Right lobe of liver (tissue), 6 donors: ENCODE results near the gene ITGB8. TPM values are rescaled to one million over a fixed set of nuclear protein-coding genes. Genes with fewer than 3 reads are reported as not detected.

Source experiments
- ATAC-seq, 4 donors: fragments of 200-7000 bp; cut with Tn5 transposase; one replicate each; pipeline ENCODE4 v1.9.1; 2020; ENCODE audit warnings: mild to moderate bottlenecking in 4 of 4, moderate library complexity in 4 of 4
- DNase-seq, 3 donors: peaks; one replicate each; pipeline ENCODE4 v3.0.0-alpha.2; 2020
- H3K27ac ChIP-seq, 3 donors: fragments of 200-600 bp; one replicate each; pipeline ENCODE4 v1.8.0; 2022
- H3K27me3 ChIP-seq, 2 donors: fragments of 200-600 bp; one replicate each; pipeline ENCODE4 v1.8.0; 2022
- H3K36me3 ChIP-seq, 4 donors: fragments of 200-600 bp; sonication (generic) in 1 of 4; one replicate each; pipeline versions ENCODE4 v1.5.1 to v1.8.0; 2017 to 2022; ENCODE audit warnings: control low read depth in 1 of 4
- H3K4me1 ChIP-seq, 4 donors: fragments of 200-600 bp; sonication (generic) in 1 of 4; one replicate each; pipeline versions ENCODE4 v1.5.1 to v1.8.0; 2017 to 2022; ENCODE audit warnings: control low read depth in 1 of 4
- H3K4me3 ChIP-seq, 3 donors: fragments of 200-600 bp; one replicate each; pipeline ENCODE4 v1.8.0; 2022
- H3K9me3 ChIP-seq, 4 donors: fragments of 200-600 bp; sonication (generic) in 1 of 4; one replicate each; pipeline versions ENCODE4 v1.5.1 to v1.8.0; 2017 to 2022; ENCODE audit warnings: control low read depth in 1 of 4
- POLR2A ChIP-seq: fragments of 450-650 bp; IDR thresholded peaks from one replicate; pipeline ENCODE4 v1.6.1; 2017; ENCODE audit warnings: antibody characterized with exemption, mild to moderate bottlenecking
- WGBS: methylation state at CpG from one replicate; pipeline ENCODE4 v1.1.6; 2018; ENCODE audit warnings: low coverage, low lambda C conversion rate; ENCODE audit not compliant: insufficient coverage; ENCODE audit errors: missing lambda C conversion rate; 5-methylcytosine and 5-hydroxymethylcytosine counted together
- intact Hi-C, 2 donors: fragments of 100-400 bp; cut with DNase I; formaldehyde crosslinking; loops; one replicate each; pipeline versions ENCODE4 v1.11.2 to v1.14.1; 2022
- total RNA-seq, 6 experiments: library from RNA; depleted of rRNA in 2 of 6; stranded (reverse); fragments of >200 nt in 2 of 6; fragmentation: NEBNext Ultra II Directional in 3 of 6; extraction: Animal tissue kit (Norgen Biotek cat#: 25700) in 3 of 6; gene quantifications; one replicate each; pipeline versions ENCODE4 v1.1.0 to v1.2.4, GENCODE V29; 2016 to 2023
- TF ChIP-seq, protein P1 (sequence below), 4 donors: fragments of 200-600 bp in 3 of 4; fragments of 450-650 bp in 1 of 4; IDR thresholded peaks; one replicate each; pipeline versions ENCODE4 v1.5.1 to v1.8.0; 2016 to 2022; ENCODE audit warnings: antibody characterized with exemption in 4 of 4, mild to moderate bottlenecking in 2 of 4
- donor health status: DM: no; HTN: yes; CAD: no.
- donor health status: DM: no; HTN: no; CAD: no.
- donor health status: DM: no; HTN: no; CAD: no.
- donor health status: DM: no; HTN: yes; CAD: no.
- donor health status: DM: no; HTN: yes; CAD: no.

ITGB8 gene
- total RNA-seq, 6 experiments from 2014 or later, result 0.43 to 0.70 (median 0.56) TPM

GRCh38 chr7:20424500-20424899, 93.8 kb downstream of the ITGB8 start:
- intact Hi-C loops, result no loop called here
- TF ChIP-seq POLR2A, result no peak
- TF ChIP-seq, protein P1, sequence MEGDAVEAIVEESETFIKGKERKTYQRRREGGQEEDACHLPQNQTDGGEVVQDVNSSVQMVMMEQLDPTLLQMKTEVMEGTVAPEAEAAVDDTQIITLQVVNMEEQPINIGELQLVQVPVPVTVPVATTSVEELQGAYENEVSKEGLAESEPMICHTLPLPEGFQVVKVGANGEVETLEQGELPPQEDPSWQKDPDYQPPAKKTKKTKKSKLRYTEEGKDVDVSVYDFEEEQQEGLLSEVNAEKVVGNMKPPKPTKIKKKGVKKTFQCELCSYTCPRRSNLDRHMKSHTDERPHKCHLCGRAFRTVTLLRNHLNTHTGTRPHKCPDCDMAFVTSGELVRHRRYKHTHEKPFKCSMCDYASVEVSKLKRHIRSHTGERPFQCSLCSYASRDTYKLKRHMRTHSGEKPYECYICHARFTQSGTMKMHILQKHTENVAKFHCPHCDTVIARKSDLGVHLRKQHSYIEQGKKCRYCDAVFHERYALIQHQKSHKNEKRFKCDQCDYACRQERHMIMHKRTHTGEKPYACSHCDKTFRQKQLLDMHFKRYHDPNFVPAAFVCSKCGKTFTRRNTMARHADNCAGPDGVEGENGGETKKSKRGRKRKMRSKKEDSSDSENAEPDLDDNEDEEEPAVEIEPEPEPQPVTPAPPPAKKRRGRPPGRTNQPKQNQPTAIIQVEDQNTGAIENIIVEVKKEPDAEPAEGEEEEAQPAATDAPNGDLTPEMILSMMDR (IDR thresholded peaks at IDR 0.05), result no peak
- H3K4me1 ChIP-seq, result no peaks in the 10 kb centered on the region

GRCh38 chr7:20430664-20431063, 100.0 kb downstream of the ITGB8 start:
- TF ChIP-seq POLR2A, result no peak
- TF ChIP-seq, protein P1 (IDR thresholded peaks at IDR 0.05), result no peak
- 37% methylated on average over 3 of the region's 3 CpGs for WGBS
- no peak overlapping the region for H3K4me3 ChIP-seq
- intact Hi-C loops, result no loop called here
- no peaks in the 10 kb centered on the region for H3K9me3 ChIP-seq
- no peak for DNase-seq
- no peaks in the 10 kb centered on the region for H3K36me3 ChIP-seq
- no peaks in the 10 kb centered on the region for H3K27me3 ChIP-seq
- no peak overlapping the region for H3K27ac ChIP-seq
- ATAC-seq, result no peak
- H3K4me1 ChIP-seq, result no peaks in the 10 kb centered on the region

More at GRCh38 chr7:20424500-20424899, 93.8 kb downstream of the ITGB8 start:
- no peaks in the 10 kb centered on the region for H3K9me3 ChIP-seq
- H3K36me3 ChIP-seq, result no peaks in the 10 kb centered on the region
- no peak for ATAC-seq
- no peak overlapping the region for H3K4me3 ChIP-seq
- no peak for DNase-seq
- H3K27ac ChIP-seq, result no peak overlapping the region
- WGBS, result 61% methylated on average over 6 of the region's 6 CpGs
- H3K27me3 ChIP-seq, result no peaks in the 10 kb centered on the region

- 12% methylated on average over 2 of the region's 2 CpGs for WGBS
- no peak overlapping the region for H3K4me3 ChIP-seq
- no peaks in the 10 kb centered on the region for H3K9me3 ChIP-seq
- H3K4me1 ChIP-seq, result no peaks in the 10 kb centered on the region
- TF ChIP-seq, protein P1 (IDR thresholded peaks at IDR 0.05), result no peak
- TF ChIP-seq POLR2A, result no peak
- no peak overlapping the region for H3K27ac ChIP-seq
- no peak for DNase-seq
- no peaks in the 10 kb centered on the region for H3K36me3 ChIP-seq
- intact Hi-C loops, result no loop called here
- no peak for ATAC-seq
- no peaks in the 10 kb centered on the region for H3K27me3 ChIP-seq
These were observed 100.4 kb downstream of the ITGB8 start for GRCh38 chr7:20431146-20431545.

DNA sequence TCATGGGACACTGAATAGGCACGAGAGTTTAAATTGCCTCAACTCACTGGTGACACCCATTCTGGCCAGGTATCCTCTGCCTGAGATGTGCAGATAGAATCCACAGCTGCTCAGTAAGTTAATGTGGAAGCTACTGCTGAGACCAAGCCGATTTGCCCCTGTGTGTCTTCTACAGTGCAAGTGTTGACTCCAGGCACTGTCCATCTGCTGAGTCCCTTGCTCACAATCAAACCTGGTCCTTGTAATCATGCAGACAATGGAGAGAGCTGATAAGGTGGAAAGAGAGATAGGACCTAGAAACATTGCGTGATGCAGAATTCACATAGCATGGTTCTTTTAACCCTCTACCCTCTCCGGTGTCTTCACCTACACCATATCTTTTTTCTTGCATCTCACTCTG, 101.4 kb downstream of the ITGB8 start:
- Histone ChIP-seq H3K36me3 (no peaks in the 10 kb centered on the region), H3K4me3 (no peak overlapping the region), H3K4me1 (no peaks in the 10 kb centered on the region), H3K27me3 (no peaks in the 10 kb centered on the region), H3K9me3 (no peaks in the 10 kb centered on the region), H3K27ac (no peak overlapping the region)
- WGBS, result 39% methylated on average over 4 of the region's 4 CpGs
- DNase-seq (no peak), ATAC-seq (no peak)
- intact Hi-C loops, result no loop called here
- TF ChIP-seq, protein P1 (IDR thresholded peaks at IDR 0.05), result no peak
- no peak for TF ChIP-seq POLR2A

GRCh38 chr7:20435305-20435704, 104.6 kb downstream of the ITGB8 start:
- Histone ChIP-seq H3K36me3 (no peaks in the 10 kb centered on the region), H3K4me3 (no peak overlapping the region), H3K4me1 (no peaks in the 10 kb centered on the region), H3K27ac (no peak overlapping the region), H3K27me3 (no peaks in the 10 kb centered on the region), H3K9me3 (no peaks in the 10 kb centered on the region)
- no peak for DNase-seq
- WGBS, result 66% methylated on average over 3 of the region's 3 CpGs
- no peak for TF ChIP-seq POLR2A
- TF ChIP-seq, protein P1 (IDR thresholded peaks at IDR 0.05), result no peak
- intact Hi-C loops, result no loop called here
- ATAC-seq, result no peak
